22Rv1 (cell line): ENCODE measurements around the gene MYO18B.

Experiments used
- H3K27ac ChIP-seq: fragments of 450-650 bp; 2 replicates; pipeline ENCODE4 v1.5.1; 2017
- ZFX ChIP-seq: fragments of 450-650 bp; IDR thresholded peaks from 2 replicates; pipeline ENCODE4 v1.6.1; 2017; ENCODE audit warnings: antibody characterized with exemption, borderline replicate concordance
- TF ChIP-seq, protein P1 (sequence below): fragments of 450-650 bp; IDR thresholded peaks from 2 replicates; pipeline ENCODE4 v1.5.1; 2017; ENCODE audit warnings: mild to moderate bottlenecking

MYO18B gene

DNA sequence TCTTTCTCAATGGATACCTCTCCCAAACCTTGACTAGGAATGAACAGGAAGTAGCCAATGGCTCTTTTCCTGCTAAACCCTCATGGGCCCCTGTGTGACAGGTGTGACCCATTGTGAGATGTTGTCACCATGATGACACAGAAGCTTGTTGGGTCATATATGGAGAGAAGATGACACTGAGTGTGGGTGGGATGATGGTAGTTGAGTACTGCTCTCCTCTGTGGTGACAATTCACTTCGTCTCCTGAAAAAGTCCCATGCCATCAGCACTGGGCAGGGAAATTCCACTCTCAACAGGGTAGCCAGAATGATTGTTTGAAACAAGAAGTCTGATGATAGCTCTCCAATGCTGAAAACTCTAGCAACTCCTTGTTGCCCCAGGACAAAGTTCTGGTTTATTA lies 333.3 kb downstream of the MYO18B start:
- H3K27ac ChIP-seq: no peak overlapping the region
- TF ChIP-seq, protein P1, sequence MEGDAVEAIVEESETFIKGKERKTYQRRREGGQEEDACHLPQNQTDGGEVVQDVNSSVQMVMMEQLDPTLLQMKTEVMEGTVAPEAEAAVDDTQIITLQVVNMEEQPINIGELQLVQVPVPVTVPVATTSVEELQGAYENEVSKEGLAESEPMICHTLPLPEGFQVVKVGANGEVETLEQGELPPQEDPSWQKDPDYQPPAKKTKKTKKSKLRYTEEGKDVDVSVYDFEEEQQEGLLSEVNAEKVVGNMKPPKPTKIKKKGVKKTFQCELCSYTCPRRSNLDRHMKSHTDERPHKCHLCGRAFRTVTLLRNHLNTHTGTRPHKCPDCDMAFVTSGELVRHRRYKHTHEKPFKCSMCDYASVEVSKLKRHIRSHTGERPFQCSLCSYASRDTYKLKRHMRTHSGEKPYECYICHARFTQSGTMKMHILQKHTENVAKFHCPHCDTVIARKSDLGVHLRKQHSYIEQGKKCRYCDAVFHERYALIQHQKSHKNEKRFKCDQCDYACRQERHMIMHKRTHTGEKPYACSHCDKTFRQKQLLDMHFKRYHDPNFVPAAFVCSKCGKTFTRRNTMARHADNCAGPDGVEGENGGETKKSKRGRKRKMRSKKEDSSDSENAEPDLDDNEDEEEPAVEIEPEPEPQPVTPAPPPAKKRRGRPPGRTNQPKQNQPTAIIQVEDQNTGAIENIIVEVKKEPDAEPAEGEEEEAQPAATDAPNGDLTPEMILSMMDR: no peak
- TF ChIP-seq ZFX: no peak

DNA sequence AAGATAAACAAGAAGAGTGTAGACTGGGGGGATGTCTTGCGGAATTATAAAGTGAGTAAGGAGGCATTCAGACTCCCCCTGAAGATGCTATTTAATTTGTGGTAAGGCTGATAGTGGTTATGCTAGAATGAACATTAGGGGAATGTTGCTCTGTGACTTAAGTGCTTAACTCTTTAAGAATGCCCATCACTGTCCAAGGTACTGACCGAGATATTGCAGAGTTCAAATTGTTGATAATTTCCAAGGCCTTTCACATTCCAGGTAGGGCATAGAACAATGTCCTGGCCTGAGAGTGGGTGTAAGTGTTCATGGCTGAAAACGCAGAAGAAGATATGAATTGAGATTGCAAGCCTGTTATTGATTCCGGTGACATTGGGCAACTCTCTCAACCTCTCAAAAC lies 337.0 kb downstream of the MYO18B start:
- TF ChIP-seq ZFX: no peak
- TF ChIP-seq, protein P1: no peak
- H3K27ac ChIP-seq: no peak overlapping the region
